DOHH2 (cell line): ENCODE data around the gene UNC5CL.

Source experiments
- CTCF ChIP-seq: fragments of 200-600 bp; sonication (generic); IDR thresholded peaks from one replicate; pipeline ENCODE4 v1.5.1; 2014; ENCODE audit warnings: antibody characterized with exemption, mild to moderate bottlenecking, low read depth, low read length; ENCODE audit not compliant: poor library complexity, severe bottlenecking
- EZH2phosphoT487 ChIP-seq: fragments of 200-600 bp; sonication (generic); IDR thresholded peaks from 2 replicates; pipeline ENCODE4 v1.6.1; 2017; ENCODE audit warnings: borderline replicate concordance, mild to moderate bottlenecking, antibody characterized with exemption, low read length, moderate library complexity, mixed read lengths

DNA sequence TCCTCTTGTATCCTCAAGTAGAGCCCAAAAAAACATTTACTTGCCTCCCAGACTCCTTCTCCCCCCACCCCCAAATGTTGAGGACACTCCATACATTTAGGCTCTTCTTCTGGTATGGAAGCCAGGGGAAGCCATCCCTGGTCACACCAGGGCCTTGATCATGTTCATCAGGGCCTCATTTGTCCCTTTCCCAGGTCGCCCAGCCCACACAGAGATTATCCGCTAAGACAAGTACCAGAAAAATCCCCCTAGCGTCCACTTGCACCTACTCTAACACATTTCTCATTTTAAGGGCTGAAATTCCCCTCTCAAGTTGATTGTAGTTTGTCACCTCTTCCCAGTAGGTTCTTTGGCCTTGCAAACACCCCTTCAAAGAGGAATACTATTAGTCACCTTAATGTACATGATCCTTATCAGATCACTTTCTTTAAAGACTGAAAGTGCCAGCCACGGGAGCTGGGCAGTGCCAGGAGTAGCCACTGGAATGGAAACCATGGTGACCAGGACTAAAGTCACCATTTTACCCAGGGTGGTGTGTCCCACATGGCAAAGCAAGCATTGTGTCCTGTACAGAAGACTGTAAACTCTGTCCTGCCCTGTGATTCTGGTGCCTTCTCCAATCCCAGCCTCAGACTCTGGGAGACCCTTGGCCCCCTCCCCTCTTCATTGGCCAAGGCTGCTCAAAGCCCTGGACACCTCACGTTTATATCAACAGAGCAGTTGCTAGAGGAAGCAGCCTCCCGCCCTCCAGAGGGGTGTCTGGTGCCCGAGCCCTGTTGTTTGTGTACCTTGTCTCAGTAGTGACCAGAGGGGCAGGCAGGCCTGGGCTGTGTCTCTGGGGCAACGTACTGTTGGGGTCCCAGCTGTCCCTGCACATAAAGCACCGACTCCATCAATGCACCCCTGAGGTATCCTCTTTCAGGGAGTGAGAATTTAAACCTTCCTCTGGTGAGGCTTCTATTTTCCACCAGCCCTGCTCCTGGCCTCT, 9.0 kb upstream of the UNC5CL start:
- TF ChIP-seq CTCF (no peak), EZH2phosphoT487 (no peak)
